Activated CD4-positive, alpha-beta T cell treated with anti-CD3 and anti-CD28 coated beads, Interleukin-2, amount 10 ng/mL, durations not matched to agents 7 days and 5 days (primary cell): Measurements from ENCODE around the gene CD93. TPM values are rescaled to one million over a fixed set of nuclear protein-coding genes. Genes with fewer than 3 reads are reported as not detected.

ENCODE experiments used
- CTCF ChIA-PET: fragments of 350-600 bp; sonication (Branson Sonifier 250); formaldehyde crosslinking; loops from one replicate; lab custom pipeline; 2021; ENCODE audit warnings: antibody characterized with exemption; lab: Charles Lee
- POLR2A ChIA-PET: fragments of 350-600 bp; sonication (Branson Sonifier 250); formaldehyde crosslinking; loops from one replicate; lab custom pipeline; 2021; ENCODE audit warnings: antibody characterized with exemption; lab: Charles Lee
- DNase-seq: peaks from one replicate; pipeline ENCODE4 v3.0.0-alpha.2; 2020
- H3K27ac Mint-ChIP-seq: one replicate; pipeline ENCODE4 v1.8.0; 2021; ENCODE audit warnings: mild to moderate bottlenecking, moderate library complexity, mixed read lengths
- H3K27me3 Mint-ChIP-seq: one replicate; pipeline ENCODE4 v1.8.0; 2021; ENCODE audit warnings: mixed read lengths
- H3K36me3 Mint-ChIP-seq: one replicate; pipeline ENCODE4 v1.8.0; 2021; ENCODE audit warnings: low read depth, mixed read lengths
- H3K4me1 Mint-ChIP-seq: one replicate; pipeline ENCODE4 v1.8.0; 2021; ENCODE audit warnings: mixed read lengths
- H3K4me3 Mint-ChIP-seq: one replicate; pipeline ENCODE4 v1.8.0; 2021; ENCODE audit warnings: mild to moderate bottlenecking, moderate library complexity, mixed read lengths
- H3K9me3 Mint-ChIP-seq: one replicate; pipeline ENCODE4 v1.8.0; 2021; ENCODE audit warnings: mixed read lengths
- total RNA-seq, 2 experiments: library from RNA; stranded (reverse); gene quantifications; one replicate each; pipeline ENCODE4 v1.2.3, GENCODE V29; 2021

The CD93 gene
- total RNA-seq, 2 experiments from 2014 or later = 1.7 to 1.8 TPM

GRCh38 chr20:23065266-23066201 lies 20.6 kb downstream of the CD93 start:
- no peaks in the 10 kb centered on the region for H3K4me1 Mint-ChIP-seq
- ChIA-PET POLR2A (no interaction called here), CTCF (no interaction called here)
- H3K9me3 Mint-ChIP-seq = no peaks in the 10 kb centered on the region
- no peak for DNase-seq
- no peaks in the 10 kb centered on the region for H3K36me3 Mint-ChIP-seq
- no peak overlapping the region for H3K4me3 Mint-ChIP-seq
- peaks cover 17% of the 10 kb centered on the region for H3K27me3 Mint-ChIP-seq
- no peak overlapping the region for H3K27ac Mint-ChIP-seq

- Mint-ChIP-seq H3K36me3 (no peaks in the 10 kb centered on the region), H3K27me3 (peaks cover 22% of the 10 kb centered on the region), H3K4me1 (no peaks in the 10 kb centered on the region), H3K27ac (no peak overlapping the region), H3K9me3 (no peaks in the 10 kb centered on the region), H3K4me3 (no peak overlapping the region)
- ChIA-PET CTCF (no interaction called here), POLR2A (no interaction called here)
- DNase-seq = no peak
These were observed 22.5 kb downstream of the CD93 start for GRCh38 chr20:23063581-23063980.

GRCh38 chr20:23063168-23063567 lies 23.0 kb downstream of the CD93 start:
- no peak overlapping the region for H3K27ac Mint-ChIP-seq
- DNase-seq = no peak
- no peaks in the 10 kb centered on the region for H3K4me1 Mint-ChIP-seq
- CTCF ChIA-PET = no interaction called here
- POLR2A ChIA-PET = no interaction called here
- H3K27me3 Mint-ChIP-seq = peaks cover 22% of the 10 kb centered on the region
- H3K9me3 Mint-ChIP-seq = no peaks in the 10 kb centered on the region
- no peak overlapping the region for H3K4me3 Mint-ChIP-seq
- H3K36me3 Mint-ChIP-seq = no peaks in the 10 kb centered on the region

GRCh38 chr20:23062632-23063031 lies 23.5 kb downstream of the CD93 start:
- no peak for DNase-seq
- Mint-ChIP-seq H3K9me3 (no peaks in the 10 kb centered on the region), H3K4me3 (no peak overlapping the region), H3K36me3 (no peaks in the 10 kb centered on the region), H3K27ac (no peak overlapping the region), H3K27me3 (peaks cover 27% of the 10 kb centered on the region), H3K4me1 (no peaks in the 10 kb centered on the region)
- ChIA-PET POLR2A (no interaction called here), CTCF (no interaction called here)

- no peaks in the 10 kb centered on the region for H3K4me1 Mint-ChIP-seq
- H3K9me3 Mint-ChIP-seq = no peaks in the 10 kb centered on the region
- no peak for DNase-seq
- no peak overlapping the region for H3K27ac Mint-ChIP-seq
- peaks cover 30% of the 10 kb centered on the region for H3K27me3 Mint-ChIP-seq
- ChIA-PET CTCF (no interaction called here), POLR2A (no interaction called here)
- H3K36me3 Mint-ChIP-seq = no peaks in the 10 kb centered on the region
- no peak overlapping the region for H3K4me3 Mint-ChIP-seq
These were observed 24.2 kb downstream of the CD93 start for GRCh38 chr20:23061734-23062561.

GRCh38 chr20:23061262-23061661 lies 24.9 kb downstream of the CD93 start:
- ChIA-PET POLR2A (no interaction called here), CTCF (no interaction called here)
- Mint-ChIP-seq H3K27me3 (peaks cover 27% of the 10 kb centered on the region), H3K4me3 (no peak overlapping the region), H3K9me3 (no peaks in the 10 kb centered on the region), H3K4me1 (no peaks in the 10 kb centered on the region), H3K27ac (no peak overlapping the region), H3K36me3 (no peaks in the 10 kb centered on the region)
- DNase-seq = no peak

- Mint-ChIP-seq H3K27me3 (peaks cover 24% of the 10 kb centered on the region), H3K27ac (no peak overlapping the region), H3K4me3 (no peak overlapping the region), H3K9me3 (no peaks in the 10 kb centered on the region), H3K36me3 (no peaks in the 10 kb centered on the region), H3K4me1 (no peaks in the 10 kb centered on the region)
- DNase-seq = no peak
- ChIA-PET POLR2A (no interaction called here), CTCF (no interaction called here)
These were observed 25.5 kb downstream of the CD93 start for GRCh38 chr20:23060629-23061028.

GRCh38 chr20:23059846-23060245 lies 26.3 kb downstream of the CD93 start:
- H3K9me3 Mint-ChIP-seq = no peaks in the 10 kb centered on the region
- POLR2A ChIA-PET = no interaction called here
- DNase-seq = no peak
- H3K27me3 Mint-ChIP-seq = peaks cover 25% of the 10 kb centered on the region
- H3K4me1 Mint-ChIP-seq = no peaks in the 10 kb centered on the region
- no peak overlapping the region for H3K4me3 Mint-ChIP-seq
- CTCF ChIA-PET = no interaction called here
- no peak overlapping the region for H3K27ac Mint-ChIP-seq
- no peaks in the 10 kb centered on the region for H3K36me3 Mint-ChIP-seq

GRCh38 chr20:23059001-23059400 lies 27.1 kb downstream of the CD93 start:
- no peak overlapping the region for H3K27ac Mint-ChIP-seq
- H3K4me3 Mint-ChIP-seq = no peak overlapping the region
- no peaks in the 10 kb centered on the region for H3K4me1 Mint-ChIP-seq
- ChIA-PET POLR2A (no interaction called here), CTCF (no interaction called here)
- DNase-seq = no peak
- H3K9me3 Mint-ChIP-seq = no peaks in the 10 kb centered on the region
- H3K36me3 Mint-ChIP-seq = no peaks in the 10 kb centered on the region
- H3K27me3 Mint-ChIP-seq = peaks cover 23% of the 10 kb centered on the region

GRCh38 chr20:23058240-23058639 lies 27.9 kb downstream of the CD93 start:
- no peak for DNase-seq
- CTCF ChIA-PET = no interaction called here
- no peaks in the 10 kb centered on the region for H3K36me3 Mint-ChIP-seq
- no peak overlapping the region for H3K4me3 Mint-ChIP-seq
- H3K27me3 Mint-ChIP-seq = peaks cover 27% of the 10 kb centered on the region
- POLR2A ChIA-PET = no interaction called here
- no peaks in the 10 kb centered on the region for H3K9me3 Mint-ChIP-seq
- H3K4me1 Mint-ChIP-seq = no peaks in the 10 kb centered on the region
- no peak overlapping the region for H3K27ac Mint-ChIP-seq

GRCh38 chr20:23052904-23053303 lies 33.2 kb downstream of the CD93 start:
- no peak overlapping the region for H3K27ac Mint-ChIP-seq
- no peaks in the 10 kb centered on the region for H3K36me3 Mint-ChIP-seq
- H3K4me1 Mint-ChIP-seq = peaks cover 6% of the 10 kb centered on the region
- H3K4me3 Mint-ChIP-seq = no peak overlapping the region
- no peaks in the 10 kb centered on the region for H3K9me3 Mint-ChIP-seq
- H3K27me3 Mint-ChIP-seq = peaks cover 57% of the 10 kb centered on the region
- POLR2A ChIA-PET = no interaction called here
- DNase-seq = no peak
- CTCF ChIA-PET = interaction anchor here (1.3 kb wide), 1 partner anchor 10 kb away, joined by 5 read pairs; no protein-coding TSS in a partner anchor

GRCh38 chr20:23050847-23051627 lies 35.1 kb downstream of the CD93 start:
- Mint-ChIP-seq H3K9me3 (no peaks in the 10 kb centered on the region), H3K4me1 (peaks cover 8% of the 10 kb centered on the region), H3K27ac (no peak overlapping the region), H3K27me3 (peaks cover 62% of the 10 kb centered on the region), H3K36me3 (no peaks in the 10 kb centered on the region), H3K4me3 (no peak overlapping the region)
- ChIA-PET POLR2A (no interaction called here), CTCF (interaction anchor here (0.7 to 1.4 kb wide), 3 partner anchors 22 to 298 kb away, joined by 3 read pairs; no protein-coding TSS in a partner anchor)
- peak; percentile 32 for DNase-seq
